ENCODE results near the gene NFKBIB. TPM values are rescaled to one million over a fixed set of nuclear protein-coding genes. Genes with fewer than 3 reads are reported as not detected.

The NFKBIB gene
- total RNA-seq, 1 experiment from 2014 or later: 33.8 TPM

GRCh38 chr19:38915329-38916321 is 15.9 kb downstream of the NFKBIB start:
- no CpG with 5 or more reads among the region's 44 CpGs for WGBS (ENCODE audit: extremely low coverage, insufficient read length, low lambda C conversion rate)
- Histone ChIP-seq H4K20me1 (ENCODE audit: control insufficient read depth, insufficient read depth, insufficient read length) (no peaks in the 10 kb centered on the region), H3T11ph (ENCODE audit: low read length) (no peak overlapping the region), H2BK120ac (ENCODE audit: low read depth, low read length, poor library complexity, severe bottlenecking) (no peak overlapping the region), H2AK5ac (ENCODE audit: insufficient read length, low read length) (no peak overlapping the region), H4K91ac (ENCODE audit: insufficient read length, low read depth, low read length) (no peak overlapping the region), H2BK12ac (ENCODE audit: insufficient read length, low read depth, low read length) (no peak overlapping the region), H4K5ac (ENCODE audit: insufficient read length, low read depth, low read length) (no peak overlapping the region), H3K23me2 (ENCODE audit: insufficient read length, low read depth, low read length, poor library complexity, severe bottlenecking) (no peaks in the 10 kb centered on the region), H2BK15ac (ENCODE audit: low read depth, low read length) (no peak overlapping the region), H3K9me3 (ENCODE audit: control insufficient read depth, low read depth, low read length) (no peaks in the 10 kb centered on the region), H3K14ac (ENCODE audit: insufficient read depth, low read length) (no peak overlapping the region), H3K4ac (ENCODE audit: low read depth, low read length) (no peak overlapping the region), H3K79me2 (ENCODE audit: insufficient read depth, low read length) (no peaks in the 10 kb centered on the region), H4K8ac (replicated peaks; ENCODE audit: insufficient read length, low read depth, low read length) (no peak overlapping the region), H3K9ac (ENCODE audit: extremely low read depth, insufficient read length, low read length) (no peak overlapping the region), H3K79me1 (ENCODE audit: insufficient read depth, low read depth, low read length, poor library complexity, severe bottlenecking) (no peaks in the 10 kb centered on the region), H2BK20ac (ENCODE audit: low read depth, low read length, poor library complexity, severe bottlenecking) (no peak overlapping the region), H3K4me1 (ENCODE audit: insufficient read depth, low read length) (no peaks in the 10 kb centered on the region), H3K4me2 (ENCODE audit: insufficient read depth, insufficient read length, low read length) (no peak overlapping the region), H3K18ac (ENCODE audit: insufficient read length, low read depth, low read length) (no peak overlapping the region), H3K27ac (ENCODE audit: insufficient read length, low read depth, low read length) (no peak overlapping the region), H2BK5ac (ENCODE audit: insufficient read length, low read length) (no peak overlapping the region), H3K23ac (ENCODE audit: insufficient read length, low read depth, low read length) (no peak overlapping the region), H2AFZ (ENCODE audit: low read length) (no peak overlapping the region), H3K27me3 (ENCODE audit: insufficient read depth, low read length) (no peaks in the 10 kb centered on the region), H3K56ac (ENCODE audit: insufficient read length, low read depth, low read length) (no peak overlapping the region)
- no peak for DNase-seq
- Mint-ChIP-seq H3K36me3 (ENCODE audit: insufficient read depth in 1 of 3, low read depth in 3 of 3) (peaks cover 3 to 11% (median 7%) of the 10 kb centered on the region in 3 experiments; a peak in 4 of 7 replicates), H3K4me3 (no peak overlapping the region), H3K27ac (0 out of 7 replicates have a peak overlapping the region, but pooled peaks of 1 of the 3 experiments have one; percentile 46), H3K9me3 (peaks cover 0 to 2% of the 10 kb centered on the region in 2 experiments; a peak in 1 of 5 replicates), H3K4me1 (no peaks in the 10 kb centered on the region), H3K27me3 (ENCODE audit: low read depth) (no peaks in the 10 kb centered on the region)
- TF ChIP-seq CTCF (conservative IDR thresholded peaks at IDR 0.05): no peak
